ENCODE measurements around the gene CABLES2.

Gene CABLES2

GRCh38 chr20:62345681-62346370, 61.3 kb downstream of the CABLES2 start:
- DNase-seq (ENCODE audit: extremely low read depth, low read depth): no peak
- TF ChIP-seq, protein P1, sequence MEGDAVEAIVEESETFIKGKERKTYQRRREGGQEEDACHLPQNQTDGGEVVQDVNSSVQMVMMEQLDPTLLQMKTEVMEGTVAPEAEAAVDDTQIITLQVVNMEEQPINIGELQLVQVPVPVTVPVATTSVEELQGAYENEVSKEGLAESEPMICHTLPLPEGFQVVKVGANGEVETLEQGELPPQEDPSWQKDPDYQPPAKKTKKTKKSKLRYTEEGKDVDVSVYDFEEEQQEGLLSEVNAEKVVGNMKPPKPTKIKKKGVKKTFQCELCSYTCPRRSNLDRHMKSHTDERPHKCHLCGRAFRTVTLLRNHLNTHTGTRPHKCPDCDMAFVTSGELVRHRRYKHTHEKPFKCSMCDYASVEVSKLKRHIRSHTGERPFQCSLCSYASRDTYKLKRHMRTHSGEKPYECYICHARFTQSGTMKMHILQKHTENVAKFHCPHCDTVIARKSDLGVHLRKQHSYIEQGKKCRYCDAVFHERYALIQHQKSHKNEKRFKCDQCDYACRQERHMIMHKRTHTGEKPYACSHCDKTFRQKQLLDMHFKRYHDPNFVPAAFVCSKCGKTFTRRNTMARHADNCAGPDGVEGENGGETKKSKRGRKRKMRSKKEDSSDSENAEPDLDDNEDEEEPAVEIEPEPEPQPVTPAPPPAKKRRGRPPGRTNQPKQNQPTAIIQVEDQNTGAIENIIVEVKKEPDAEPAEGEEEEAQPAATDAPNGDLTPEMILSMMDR (IDR thresholded peaks at IDR 0.05; ENCODE audit: low read depth, low read length): no peak

- peak; percentile 44 for DNase-seq (ENCODE audit: extremely low read depth, low read depth)
- TF ChIP-seq, protein P1 (IDR thresholded peaks at IDR 0.05; ENCODE audit: low read depth, low read length): no peak
Measured at GRCh38 chr20:62344782-62345181, 62.3 kb downstream of the CABLES2 start.

DNA sequence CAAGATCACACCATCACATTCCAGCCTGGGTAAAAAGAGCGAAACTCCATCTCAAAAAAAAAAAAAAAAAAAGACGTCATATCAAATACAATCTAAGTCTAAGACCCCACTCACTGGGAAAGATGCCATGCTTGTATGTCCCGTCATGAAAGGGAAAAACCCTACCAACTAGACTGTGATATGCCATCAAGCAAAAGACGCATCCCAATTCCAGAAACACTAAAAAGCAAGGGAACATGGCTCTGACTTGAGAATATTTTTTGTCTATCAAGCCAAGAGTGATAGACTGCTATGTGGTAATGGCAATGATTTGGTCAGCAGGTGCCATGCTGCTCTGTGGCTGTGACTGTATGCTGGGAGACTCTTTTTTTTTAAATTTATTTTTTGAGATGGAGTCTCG, 63.0 kb downstream of the CABLES2 start:
- DNase-seq (ENCODE audit: extremely low read depth, low read depth): no peak
- TF ChIP-seq, protein P1 (IDR thresholded peaks at IDR 0.05; ENCODE audit: low read depth, low read length): no peak

- TF ChIP-seq, protein P1 (IDR thresholded peaks at IDR 0.05; ENCODE audit: low read depth, low read length): no peak
Measured at GRCh38 chr20:62342910-62343309, 64.2 kb downstream of the CABLES2 start.

GRCh38 chr20:62339647-62340062, 67.4 kb downstream of the CABLES2 start:
- no peak for DNase-seq (ENCODE audit: extremely low read depth, low read depth)
- TF ChIP-seq, protein P1 (IDR thresholded peaks at IDR 0.05; ENCODE audit: low read depth, low read length): no peak

More at GRCh38 chr20:62342910-62343309, 64.2 kb downstream of the CABLES2 start:
- no peak for DNase-seq (ENCODE audit: extremely low read depth, low read depth)

All from AG09319 (cell line).